GM12874 (cell line): Measurements from ENCODE around the gene MLLT1.

Source experiments
- TF ChIP-seq, protein P1 (sequence below): IDR thresholded peaks from 2 replicates; pipeline ENCODE4 v1.5.1; 2011; ENCODE audit warnings: low read depth, mild to moderate bottlenecking, control low read depth, low read length, moderate library complexity; ENCODE audit not compliant: insufficient read depth

The MLLT1 gene

DNA sequence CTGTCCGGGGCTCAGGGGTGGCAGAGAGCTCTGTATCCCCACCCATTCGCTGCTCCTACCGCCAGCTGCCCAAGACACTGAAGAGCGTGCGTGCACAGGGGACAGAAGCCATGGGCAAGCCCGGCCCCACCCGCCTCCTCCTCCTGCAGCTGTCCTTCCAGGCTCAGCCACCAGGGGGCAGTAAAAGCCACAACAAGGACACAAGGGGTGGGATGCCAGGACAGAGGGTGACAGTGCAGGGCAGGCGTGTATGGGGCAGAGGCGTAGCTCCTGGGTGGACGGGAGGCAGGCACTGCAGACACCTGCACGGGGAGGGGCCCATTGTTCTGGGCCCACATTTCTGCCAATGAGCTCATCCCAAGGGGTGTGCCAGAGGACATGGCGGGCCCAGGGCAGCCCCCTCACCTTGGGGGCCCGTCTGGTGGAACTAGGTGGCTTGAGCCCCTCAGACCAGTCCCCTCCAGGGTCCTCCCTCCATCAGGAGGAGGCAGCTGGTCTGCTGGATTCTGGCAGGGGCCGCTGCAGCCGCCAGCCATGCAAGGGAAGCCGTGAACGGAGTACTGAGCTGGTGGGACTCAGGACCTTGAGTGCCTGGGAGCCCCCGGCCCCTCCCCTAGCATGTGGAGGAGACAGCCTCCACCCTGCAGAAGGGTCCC lies 61.2 kb downstream of the MLLT1 start:
- TF ChIP-seq, protein P1, sequence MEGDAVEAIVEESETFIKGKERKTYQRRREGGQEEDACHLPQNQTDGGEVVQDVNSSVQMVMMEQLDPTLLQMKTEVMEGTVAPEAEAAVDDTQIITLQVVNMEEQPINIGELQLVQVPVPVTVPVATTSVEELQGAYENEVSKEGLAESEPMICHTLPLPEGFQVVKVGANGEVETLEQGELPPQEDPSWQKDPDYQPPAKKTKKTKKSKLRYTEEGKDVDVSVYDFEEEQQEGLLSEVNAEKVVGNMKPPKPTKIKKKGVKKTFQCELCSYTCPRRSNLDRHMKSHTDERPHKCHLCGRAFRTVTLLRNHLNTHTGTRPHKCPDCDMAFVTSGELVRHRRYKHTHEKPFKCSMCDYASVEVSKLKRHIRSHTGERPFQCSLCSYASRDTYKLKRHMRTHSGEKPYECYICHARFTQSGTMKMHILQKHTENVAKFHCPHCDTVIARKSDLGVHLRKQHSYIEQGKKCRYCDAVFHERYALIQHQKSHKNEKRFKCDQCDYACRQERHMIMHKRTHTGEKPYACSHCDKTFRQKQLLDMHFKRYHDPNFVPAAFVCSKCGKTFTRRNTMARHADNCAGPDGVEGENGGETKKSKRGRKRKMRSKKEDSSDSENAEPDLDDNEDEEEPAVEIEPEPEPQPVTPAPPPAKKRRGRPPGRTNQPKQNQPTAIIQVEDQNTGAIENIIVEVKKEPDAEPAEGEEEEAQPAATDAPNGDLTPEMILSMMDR: peak; percentile 92

DNA sequence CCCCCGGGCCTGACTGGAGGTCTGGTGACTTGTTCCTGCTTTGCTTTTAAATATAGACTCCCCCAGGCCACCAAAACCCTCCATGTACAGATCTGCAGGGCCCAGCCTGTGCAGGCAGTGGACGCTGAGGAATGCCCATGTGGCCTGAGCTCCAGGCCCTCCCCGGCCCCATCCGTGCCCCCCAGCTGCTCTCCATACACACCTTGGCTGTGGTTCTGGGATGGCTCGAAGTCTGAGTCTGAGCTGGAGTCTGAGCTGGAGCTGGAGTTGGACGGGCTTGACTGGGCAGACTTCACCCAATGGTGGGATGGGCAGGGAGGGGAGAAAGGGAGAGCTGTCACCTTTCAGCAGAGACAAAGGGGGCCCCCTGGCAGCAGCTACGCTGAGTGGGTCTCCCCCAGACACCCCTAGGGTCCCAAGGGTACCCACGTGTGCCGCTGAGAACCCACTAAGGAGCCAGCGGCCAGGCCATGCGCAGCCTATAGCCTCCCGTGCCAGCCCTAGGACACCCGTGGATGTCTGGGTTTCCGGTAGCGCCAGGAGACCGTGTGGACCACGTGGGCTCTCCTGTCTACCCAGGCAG lies 61.9 kb downstream of the MLLT1 start:
- TF ChIP-seq, protein P1: no peak

- TF ChIP-seq, protein P1: no peak
Observed at GRCh38 chr19:6216996-6217751, 62.6 kb downstream of the MLLT1 start.

GRCh38 chr19:6216236-6216995 lies 63.4 kb downstream of the MLLT1 start:
- TF ChIP-seq, protein P1: no peak

GRCh38 chr19:6215701-6216235 lies 64.0 kb downstream of the MLLT1 start:
- TF ChIP-seq, protein P1: no peak

GRCh38 chr19:6214881-6215541 lies 64.8 kb downstream of the MLLT1 start:
- TF ChIP-seq, protein P1: no peak
